Epithelial cell of esophagus (primary cell): ENCODE data around the gene EEF1A2.

Experiments
- DNase-seq: peaks from one replicate; pipeline ENCODE4 v3.0.0; 2010; ENCODE audit warnings: low read depth
- H3K4me3 ChIP-seq: 2 replicates; pipeline ENCODE4 v1.5.1; 2011; ENCODE audit warnings: mild to moderate bottlenecking, low read length, control low read depth
- CTCF ChIP-seq: IDR thresholded peaks from 2 replicates; pipeline ENCODE4 v1.5.1; 2011; ENCODE audit warnings: low read depth, mild to moderate bottlenecking, low read length, control low read depth, inconsistent platforms; ENCODE audit not compliant: insufficient read depth; ENCODE audit errors: missing control alignments

The EEF1A2 gene

DNA sequence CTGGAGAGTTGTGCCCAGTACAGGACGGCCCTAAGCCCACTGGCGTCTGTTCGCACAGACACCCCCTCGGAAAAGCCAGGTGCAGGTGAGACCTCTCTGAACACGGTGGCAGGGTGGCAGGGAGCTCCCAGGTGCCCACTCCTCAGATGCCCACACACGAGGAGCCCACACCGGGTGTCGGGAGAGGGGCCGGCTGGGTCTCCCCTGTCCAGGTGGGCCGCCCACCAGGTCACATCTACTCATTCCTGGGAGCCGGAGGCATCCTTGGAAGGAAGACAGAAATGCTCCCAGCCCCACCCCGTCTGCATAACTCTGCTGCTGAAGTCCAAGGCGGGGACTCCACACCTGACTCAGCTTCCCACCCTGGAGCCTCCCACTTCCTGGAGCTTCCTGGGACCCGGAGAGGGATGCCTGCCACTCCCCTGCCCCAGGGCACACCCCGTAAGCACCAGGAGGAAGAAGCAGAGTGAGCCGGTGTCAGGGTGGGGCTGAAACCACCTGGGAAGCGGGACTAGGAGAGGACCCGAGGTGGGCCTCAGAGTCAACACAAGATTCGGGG, 46.2 kb upstream of the EEF1A2 start:
- H3K4me3 ChIP-seq = no peak overlapping the region
- no peak for TF ChIP-seq CTCF
- DNase-seq = peak; percentile 92

GRCh38 chr20:63544241-63544957, 45.5 kb upstream of the EEF1A2 start:
- no peak for TF ChIP-seq CTCF
- no peak for DNase-seq
- no peak overlapping the region for H3K4me3 ChIP-seq

DNA sequence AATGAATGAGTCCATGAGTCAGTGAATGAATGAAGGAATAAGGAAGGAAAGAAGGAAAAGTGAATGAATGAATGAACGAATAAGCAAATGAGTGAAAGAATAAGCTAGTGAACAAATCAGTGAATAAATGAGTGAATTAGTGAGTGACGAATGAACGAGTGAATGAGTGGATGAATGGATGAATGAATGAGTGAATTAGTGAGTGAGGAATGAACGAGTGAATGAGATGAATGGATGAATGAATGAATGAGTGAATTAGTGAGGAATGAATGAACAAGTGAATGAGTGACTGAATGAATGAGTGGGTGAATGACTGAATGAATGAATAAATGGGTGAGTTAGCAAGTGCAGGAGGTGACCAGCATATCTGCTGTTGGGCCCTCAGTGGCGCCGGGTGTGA, 44.9 kb upstream of the EEF1A2 start:
- H3K4me3 ChIP-seq = no peak overlapping the region
- no peak for DNase-seq
- TF ChIP-seq CTCF = no peak

GRCh38 chr20:63543131-63543530, 44.2 kb upstream of the EEF1A2 start:
- no peak for TF ChIP-seq CTCF
- H3K4me3 ChIP-seq = no peak overlapping the region
- no peak for DNase-seq

DNA sequence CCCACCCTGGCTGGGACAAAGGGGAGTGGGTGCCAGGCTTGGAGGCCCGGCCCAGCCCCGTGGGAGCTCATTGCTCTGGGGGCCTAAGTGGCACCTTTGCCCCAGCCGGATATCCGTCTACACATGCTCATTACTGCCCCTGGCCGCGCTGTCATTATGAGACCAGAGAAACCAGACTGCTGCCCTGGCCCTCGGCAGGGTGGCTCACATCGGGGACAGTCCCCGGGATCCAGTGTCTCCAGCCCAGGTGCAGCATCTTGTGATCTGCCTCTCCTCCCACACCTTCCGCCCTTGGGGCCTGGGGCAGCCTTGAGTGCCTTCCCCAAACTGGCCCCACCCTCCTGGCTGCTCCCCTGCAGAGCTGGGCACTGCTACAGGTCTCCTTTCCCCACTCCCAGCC, 43.8 kb upstream of the EEF1A2 start:
- no peak overlapping the region for H3K4me3 ChIP-seq
- DNase-seq = no peak
- TF ChIP-seq CTCF = no peak

- H3K4me3 ChIP-seq = no peak overlapping the region
- TF ChIP-seq CTCF = no peak
- DNase-seq = no peak
Observed at GRCh38 chr20:63542031-63542559, 43.2 kb upstream of the EEF1A2 start.

GRCh38 chr20:63541371-63541770, 42.5 kb upstream of the EEF1A2 start:
- TF ChIP-seq CTCF = no peak
- H3K4me3 ChIP-seq = no peak overlapping the region
- DNase-seq = no peak
